Measurements from ENCODE around the gene HBS1L.

HBS1L gene

DNA sequence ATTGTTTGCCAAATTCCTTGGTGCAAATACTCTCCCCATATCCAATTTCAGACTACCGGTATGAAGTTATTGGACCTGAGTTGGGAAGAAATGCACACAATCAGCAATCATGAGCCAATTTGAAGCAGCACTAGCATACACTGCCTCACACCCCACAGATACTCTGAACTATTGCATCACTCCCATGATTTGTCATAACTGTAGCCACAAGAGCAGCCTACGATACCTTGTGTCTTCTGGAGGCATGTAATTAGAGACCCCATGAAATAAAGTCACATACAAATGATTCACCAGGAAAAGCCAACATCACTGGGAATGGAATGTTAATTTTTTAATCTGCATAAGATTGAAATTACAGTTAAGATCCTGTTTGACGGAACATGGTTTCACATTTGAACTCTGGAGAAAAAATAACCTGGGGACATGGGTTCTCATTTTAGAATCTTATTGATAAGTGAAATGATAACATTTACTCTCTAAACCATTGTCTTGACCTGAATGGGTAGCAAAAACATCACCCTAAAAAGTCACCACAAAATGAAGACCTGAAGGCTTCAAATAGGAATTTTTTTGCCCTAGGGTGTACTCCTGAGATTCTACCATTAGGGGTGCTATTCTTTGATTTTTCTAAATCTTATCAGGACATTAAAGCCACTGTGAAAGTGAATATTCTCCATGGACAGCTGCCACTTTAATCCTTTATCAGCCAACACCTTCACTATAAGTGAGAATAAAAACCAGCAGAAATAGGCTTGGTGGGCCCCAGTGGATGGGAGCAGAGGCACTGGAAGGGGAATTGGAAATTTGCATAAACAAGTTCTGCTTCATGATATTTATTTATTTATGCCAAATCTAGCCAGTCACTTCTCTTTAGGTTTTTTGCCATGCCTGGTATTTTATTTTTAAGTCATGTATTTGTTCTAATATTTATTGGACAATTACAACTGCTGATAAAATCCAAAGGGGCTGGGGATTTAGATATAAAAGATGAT lies 34.5 kb upstream of the HBS1L start:
- no peak overlapping the region for H3K27ac ChIP-seq (ENCODE audit: low read depth, low read length)
- no peak overlapping the region for H3K9ac ChIP-seq (ENCODE audit: low read length)
- no peaks in the 10 kb centered on the region for H3K9me3 ChIP-seq (ENCODE audit: low read length)
- no peaks in the 10 kb centered on the region for H3K4me1 ChIP-seq (ENCODE audit: insufficient read depth, low read length)
- H3K4me3 ChIP-seq (ENCODE audit: low read depth in 1 of 2, low read length in 2 of 2) = no peak overlapping the region
- H3K36me3 ChIP-seq (ENCODE audit: insufficient read depth, low read length) = no peaks in the 10 kb centered on the region
- no peaks in the 10 kb centered on the region for H3K27me3 ChIP-seq (ENCODE audit: control insufficient read depth in 1 of 2, insufficient read depth in 2 of 2, low read length in 2 of 2)

DNA sequence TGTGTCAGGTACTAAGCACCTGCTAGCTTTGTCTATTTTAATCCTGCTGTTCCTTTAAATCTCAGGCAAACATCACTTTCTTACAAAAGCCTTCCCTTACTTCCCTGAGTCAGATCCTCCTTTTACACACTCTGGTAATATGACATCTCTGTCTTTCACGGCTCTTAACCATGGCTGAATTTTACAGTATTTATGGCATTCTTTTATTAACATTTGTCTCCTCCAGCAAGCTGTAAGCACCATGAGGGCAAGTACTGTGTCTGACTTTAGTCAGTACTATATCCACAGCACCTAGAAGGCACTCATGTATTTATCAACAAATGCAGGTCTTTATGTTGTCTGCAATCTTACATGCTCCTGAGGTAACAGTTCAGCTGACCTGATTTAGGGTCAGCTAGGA lies 33.7 kb upstream of the HBS1L start:
- H3K27ac ChIP-seq (ENCODE audit: low read depth, low read length) = no peak overlapping the region
- H3K9ac ChIP-seq (ENCODE audit: low read length) = no peak overlapping the region
- no peak overlapping the region for H3K4me3 ChIP-seq (ENCODE audit: low read depth in 1 of 2, low read length in 2 of 2)
- no peaks in the 10 kb centered on the region for H3K27me3 ChIP-seq (ENCODE audit: control insufficient read depth in 1 of 2, insufficient read depth in 2 of 2, low read length in 2 of 2)
- no peaks in the 10 kb centered on the region for H3K36me3 ChIP-seq (ENCODE audit: insufficient read depth, low read length)
- no peaks in the 10 kb centered on the region for H3K4me1 ChIP-seq (ENCODE audit: insufficient read depth, low read length)
- H3K9me3 ChIP-seq (ENCODE audit: low read length) = no peaks in the 10 kb centered on the region

DNA sequence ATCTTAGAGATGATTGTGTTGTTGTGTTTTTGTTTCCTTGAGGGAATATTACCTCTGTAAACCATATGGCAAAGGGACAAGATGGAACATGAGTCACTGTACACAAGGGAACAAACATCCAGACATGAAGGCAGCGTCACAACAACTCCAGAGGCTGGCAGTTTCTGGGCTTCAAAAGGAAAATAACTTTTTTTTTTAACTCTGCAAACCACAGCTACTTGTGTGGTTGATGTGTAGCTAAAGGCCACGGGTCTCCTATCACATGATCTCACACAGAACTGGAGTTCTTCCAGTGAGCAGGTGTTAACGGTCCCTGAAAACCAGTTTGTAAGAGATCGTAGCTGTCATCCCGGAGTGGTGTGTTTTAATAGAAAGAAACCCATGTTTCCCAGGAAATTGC lies 33.2 kb upstream of the HBS1L start:
- H3K9me3 ChIP-seq (ENCODE audit: low read length) = no peaks in the 10 kb centered on the region
- H3K27ac ChIP-seq (ENCODE audit: low read depth, low read length) = no peak overlapping the region
- H3K36me3 ChIP-seq (ENCODE audit: insufficient read depth, low read length) = no peaks in the 10 kb centered on the region
- H3K27me3 ChIP-seq (ENCODE audit: control insufficient read depth in 1 of 2, insufficient read depth in 2 of 2, low read length in 2 of 2) = no peaks in the 10 kb centered on the region
- H3K4me3 ChIP-seq (ENCODE audit: low read depth in 1 of 2, low read length in 2 of 2) = no peak overlapping the region
- no peak overlapping the region for H3K9ac ChIP-seq (ENCODE audit: low read length)
- no peaks in the 10 kb centered on the region for H3K4me1 ChIP-seq (ENCODE audit: insufficient read depth, low read length)

DNA sequence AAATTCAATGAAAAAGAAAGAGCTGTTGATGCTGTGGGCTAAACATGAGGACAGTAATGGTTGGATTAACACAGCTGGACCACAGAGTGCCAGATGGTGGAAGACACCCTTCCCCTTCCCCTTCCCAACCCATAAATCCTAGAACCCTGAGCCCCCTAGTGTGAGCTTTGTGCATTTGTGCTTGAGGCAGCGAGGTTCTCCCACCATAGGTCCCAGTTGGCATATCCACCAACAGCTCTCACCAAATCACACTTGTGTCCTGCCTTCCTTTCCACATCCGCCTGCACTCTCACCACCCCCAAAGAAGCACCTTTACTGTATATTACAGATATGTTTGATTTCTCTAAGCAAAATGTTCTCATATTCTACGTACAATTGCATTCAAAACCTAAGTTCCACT lies 32.8 kb upstream of the HBS1L start:
- Histone ChIP-seq H3K4me3 (ENCODE audit: low read depth in 1 of 2, low read length in 2 of 2) (no peak overlapping the region), H3K27ac (ENCODE audit: low read depth, low read length) (no peak overlapping the region), H3K36me3 (ENCODE audit: insufficient read depth, low read length) (no peaks in the 10 kb centered on the region)

DNA sequence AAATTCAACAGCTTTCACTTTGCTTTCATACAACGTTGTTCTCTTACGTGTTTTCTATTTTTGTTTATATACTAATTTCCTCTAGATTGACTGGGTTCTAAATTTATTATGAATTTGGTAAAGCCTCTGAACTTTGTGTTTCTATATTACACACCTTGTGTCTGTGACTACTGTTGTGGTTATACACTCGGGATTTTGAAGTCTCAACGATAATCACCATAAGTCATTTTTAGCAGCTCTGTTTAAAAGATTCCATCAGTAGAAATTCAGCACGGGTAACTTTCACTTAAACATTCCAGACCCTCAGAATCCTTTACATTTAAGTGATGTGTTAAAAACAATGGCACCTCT lies 31.8 kb upstream of the HBS1L start:
- no peak overlapping the region for H3K4me3 ChIP-seq (ENCODE audit: low read depth in 1 of 2, low read length in 2 of 2)

More for the DNA sequence above, 32.8 kb upstream of the HBS1L start:
- H3K9ac ChIP-seq (ENCODE audit: low read length) = no peak overlapping the region
- H3K27me3 ChIP-seq (ENCODE audit: control insufficient read depth in 1 of 2, insufficient read depth in 2 of 2, low read length in 2 of 2) = no peaks in the 10 kb centered on the region
- no peaks in the 10 kb centered on the region for H3K9me3 ChIP-seq (ENCODE audit: low read length)
- no peaks in the 10 kb centered on the region for H3K4me1 ChIP-seq (ENCODE audit: insufficient read depth, low read length)

DNA sequence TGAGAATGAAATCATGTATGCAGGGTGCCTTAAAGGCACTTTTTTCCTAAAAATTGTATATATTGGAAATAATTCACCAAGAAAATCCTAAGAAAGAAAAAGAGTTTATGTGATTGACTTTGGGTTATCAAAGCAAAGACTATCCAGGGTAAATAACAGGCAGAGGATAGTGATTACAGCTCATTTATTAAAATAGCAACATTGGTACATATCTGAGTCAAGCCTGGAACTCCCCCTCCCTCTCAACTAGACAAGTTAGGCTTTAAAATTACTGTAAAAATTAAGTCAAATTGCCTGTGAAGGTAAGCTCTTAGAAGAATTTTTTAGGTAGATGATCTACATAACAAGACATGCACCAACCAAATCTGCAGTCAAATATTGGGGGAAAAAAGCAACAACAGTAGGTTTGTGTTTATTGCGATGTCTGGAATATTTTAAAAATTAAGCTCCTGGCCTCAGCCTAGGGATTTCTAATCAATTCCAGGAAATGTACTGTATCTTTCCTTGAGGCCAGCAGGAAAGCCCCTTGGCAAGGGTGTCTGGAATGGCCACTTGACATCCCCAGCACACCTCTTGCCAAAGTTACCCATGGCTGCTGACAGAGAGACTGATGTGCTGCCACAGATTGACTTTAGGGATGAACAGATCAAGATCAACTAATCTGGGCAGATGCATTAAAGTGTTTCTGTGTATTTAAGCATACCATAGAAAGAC lies 31.2 kb upstream of the HBS1L start:
- Histone ChIP-seq H3K36me3 (ENCODE audit: insufficient read depth, low read length) (no peaks in the 10 kb centered on the region), H3K27ac (ENCODE audit: low read depth, low read length) (no peak overlapping the region), H3K4me1 (ENCODE audit: insufficient read depth, low read length) (no peaks in the 10 kb centered on the region), H3K9ac (ENCODE audit: low read length) (no peak overlapping the region), H3K9me3 (ENCODE audit: low read length) (no peaks in the 10 kb centered on the region), H3K4me3 (ENCODE audit: low read depth in 1 of 2, low read length in 2 of 2) (no peak overlapping the region), H3K27me3 (ENCODE audit: control insufficient read depth in 1 of 2, insufficient read depth in 2 of 2, low read length in 2 of 2) (no peaks in the 10 kb centered on the region)

More for the DNA sequence above, 31.8 kb upstream of the HBS1L start:
- Histone ChIP-seq H3K36me3 (ENCODE audit: insufficient read depth, low read length) (no peaks in the 10 kb centered on the region), H3K9me3 (ENCODE audit: low read length) (no peaks in the 10 kb centered on the region), H3K27me3 (ENCODE audit: control insufficient read depth in 1 of 2, insufficient read depth in 2 of 2, low read length in 2 of 2) (no peaks in the 10 kb centered on the region), H3K4me1 (ENCODE audit: insufficient read depth, low read length) (no peaks in the 10 kb centered on the region), H3K9ac (ENCODE audit: low read length) (no peak overlapping the region), H3K27ac (ENCODE audit: low read depth, low read length) (no peak overlapping the region)

DNA sequence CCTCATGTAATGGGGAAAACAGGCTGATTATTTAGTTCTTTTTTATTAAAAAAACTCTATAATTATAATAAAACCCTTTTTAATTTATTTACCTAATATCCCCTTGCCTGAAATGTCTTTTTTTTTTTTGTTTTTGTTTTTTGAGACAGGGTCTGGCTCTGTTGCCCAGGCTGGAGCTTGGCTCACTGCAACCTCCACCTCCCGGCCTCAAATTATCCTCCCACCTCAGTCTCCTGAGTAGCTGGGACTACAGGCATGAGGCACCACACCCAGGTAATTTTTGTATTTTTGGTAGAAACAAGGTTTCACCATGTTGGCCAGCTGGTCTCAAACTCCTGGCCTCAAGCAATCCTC lies 30.3 kb upstream of the HBS1L start:
- no peak overlapping the region for H3K4me3 ChIP-seq (ENCODE audit: low read depth in 1 of 2, low read length in 2 of 2)
- no peaks in the 10 kb centered on the region for H3K27me3 ChIP-seq (ENCODE audit: control insufficient read depth in 1 of 2, insufficient read depth in 2 of 2, low read length in 2 of 2)
- no peaks in the 10 kb centered on the region for H3K36me3 ChIP-seq (ENCODE audit: insufficient read depth, low read length)
- H3K4me1 ChIP-seq (ENCODE audit: insufficient read depth, low read length) = no peaks in the 10 kb centered on the region
- no peak overlapping the region for H3K9ac ChIP-seq (ENCODE audit: low read length)
- H3K27ac ChIP-seq (ENCODE audit: low read depth, low read length) = no peak overlapping the region
- no peaks in the 10 kb centered on the region for H3K9me3 ChIP-seq (ENCODE audit: low read length)

DNA sequence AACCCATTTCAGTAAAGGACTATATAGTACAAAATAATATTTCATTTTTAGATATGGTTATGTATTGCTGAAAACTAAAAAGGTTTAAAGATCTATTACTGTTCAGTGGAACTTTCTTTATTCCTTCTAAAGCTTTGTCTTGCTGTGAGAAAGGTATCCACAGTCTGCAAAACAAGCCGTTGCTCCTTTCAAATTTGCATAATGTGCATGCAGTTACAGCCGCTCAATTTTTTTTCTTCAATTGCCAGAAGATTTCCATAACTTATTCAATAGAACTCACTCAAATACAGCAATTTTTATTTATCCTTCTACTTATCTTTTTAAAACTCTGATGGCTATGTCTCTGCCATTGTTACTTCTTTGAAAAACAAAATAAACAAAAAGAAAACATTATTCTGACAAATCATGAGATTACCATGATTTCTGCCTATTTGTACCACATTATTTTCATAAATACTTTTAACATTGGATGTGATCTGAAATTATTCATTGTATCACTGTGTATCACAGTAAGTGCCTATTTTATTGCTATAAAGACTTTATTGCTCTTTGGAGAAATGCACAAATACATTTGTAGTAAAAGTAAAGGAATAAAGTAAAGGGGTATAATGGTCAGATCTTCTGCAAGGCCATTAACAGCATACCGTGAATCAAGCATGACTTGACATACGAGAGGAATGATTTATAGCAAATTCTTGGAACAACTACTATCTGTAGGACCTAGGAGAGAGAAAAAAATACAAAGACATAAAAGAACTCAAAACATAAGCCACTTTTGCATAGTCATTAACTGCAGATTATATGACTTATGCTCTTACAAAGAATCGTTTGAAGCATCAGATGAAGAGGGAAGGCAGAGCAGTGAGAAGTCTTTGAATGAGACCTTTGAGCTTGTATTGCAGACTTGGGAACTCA lies 29.6 kb upstream of the HBS1L start:
- Histone ChIP-seq H3K4me1 (ENCODE audit: insufficient read depth, low read length) (no peaks in the 10 kb centered on the region), H3K9me3 (ENCODE audit: low read length) (no peaks in the 10 kb centered on the region), H3K27me3 (ENCODE audit: control insufficient read depth in 1 of 2, insufficient read depth in 2 of 2, low read length in 2 of 2) (no peaks in the 10 kb centered on the region), H3K27ac (ENCODE audit: low read depth, low read length) (no peak overlapping the region), H3K9ac (ENCODE audit: low read length) (no peak overlapping the region), H3K4me3 (ENCODE audit: low read depth in 1 of 2, low read length in 2 of 2) (no peak overlapping the region), H3K36me3 (ENCODE audit: insufficient read depth, low read length) (no peaks in the 10 kb centered on the region)

DNA sequence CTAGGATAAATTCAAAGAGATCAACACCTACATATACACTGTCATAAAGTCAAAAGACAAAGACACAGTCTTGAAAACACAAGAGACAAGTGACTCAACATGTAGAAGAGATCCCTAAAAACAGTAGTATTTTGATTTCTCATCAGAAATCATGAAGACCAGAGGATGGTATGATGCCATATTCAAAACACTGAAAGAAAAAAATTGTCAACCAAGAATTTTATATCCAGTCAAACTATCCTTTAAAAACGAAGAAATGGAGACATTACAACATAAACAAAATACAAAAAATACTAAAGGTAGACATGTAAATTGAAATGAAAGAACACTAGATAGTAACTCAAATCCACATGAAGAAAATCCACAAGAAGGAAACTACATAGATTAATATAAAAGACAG lies 27.3 kb upstream of the HBS1L start:
- Histone ChIP-seq H3K9ac (ENCODE audit: low read length) (no peak overlapping the region), H3K4me3 (ENCODE audit: low read depth in 1 of 2, low read length in 2 of 2) (no peak overlapping the region), H3K27ac (ENCODE audit: low read depth, low read length) (no peak overlapping the region), H3K9me3 (ENCODE audit: low read length) (no peaks in the 10 kb centered on the region), H3K36me3 (ENCODE audit: insufficient read depth, low read length) (no peaks in the 10 kb centered on the region), H3K27me3 (ENCODE audit: control insufficient read depth in 1 of 2, insufficient read depth in 2 of 2, low read length in 2 of 2) (no peaks in the 10 kb centered on the region), H3K4me1 (ENCODE audit: insufficient read depth, low read length) (no peaks in the 10 kb centered on the region)

DNA sequence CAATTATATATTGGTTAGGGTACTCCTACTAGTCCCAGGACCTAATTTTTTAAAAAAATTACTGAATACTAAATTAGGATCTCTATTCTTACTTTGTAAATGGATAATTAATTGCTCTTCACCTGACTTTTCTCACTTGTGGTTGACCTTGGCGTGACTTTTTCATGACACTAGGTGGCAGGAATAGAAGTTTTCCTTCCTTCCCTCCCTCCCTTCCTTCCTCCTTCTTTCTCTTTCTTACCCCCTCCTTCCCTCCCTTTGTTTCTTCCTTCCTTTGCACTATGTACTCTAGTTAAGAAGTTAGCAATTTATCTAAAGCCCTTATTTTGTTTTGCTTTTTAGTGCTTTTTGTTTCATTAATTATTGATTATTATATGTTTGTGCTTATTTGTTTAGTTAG lies 20.4 kb upstream of the HBS1L start:
- no peak overlapping the region for H3K4me3 ChIP-seq (ENCODE audit: low read depth in 1 of 2, low read length in 2 of 2)
- H3K27me3 ChIP-seq (ENCODE audit: control insufficient read depth in 1 of 2, insufficient read depth in 2 of 2, low read length in 2 of 2) = no peaks in the 10 kb centered on the region
- no peak overlapping the region for H3K27ac ChIP-seq (ENCODE audit: low read depth, low read length)
- H3K36me3 ChIP-seq (ENCODE audit: insufficient read depth, low read length) = no peaks in the 10 kb centered on the region
- H3K9ac ChIP-seq (ENCODE audit: low read length) = no peak overlapping the region
- no peaks in the 10 kb centered on the region for H3K4me1 ChIP-seq (ENCODE audit: insufficient read depth, low read length)
- H3K9me3 ChIP-seq (ENCODE audit: low read length) = no peaks in the 10 kb centered on the region

DNA sequence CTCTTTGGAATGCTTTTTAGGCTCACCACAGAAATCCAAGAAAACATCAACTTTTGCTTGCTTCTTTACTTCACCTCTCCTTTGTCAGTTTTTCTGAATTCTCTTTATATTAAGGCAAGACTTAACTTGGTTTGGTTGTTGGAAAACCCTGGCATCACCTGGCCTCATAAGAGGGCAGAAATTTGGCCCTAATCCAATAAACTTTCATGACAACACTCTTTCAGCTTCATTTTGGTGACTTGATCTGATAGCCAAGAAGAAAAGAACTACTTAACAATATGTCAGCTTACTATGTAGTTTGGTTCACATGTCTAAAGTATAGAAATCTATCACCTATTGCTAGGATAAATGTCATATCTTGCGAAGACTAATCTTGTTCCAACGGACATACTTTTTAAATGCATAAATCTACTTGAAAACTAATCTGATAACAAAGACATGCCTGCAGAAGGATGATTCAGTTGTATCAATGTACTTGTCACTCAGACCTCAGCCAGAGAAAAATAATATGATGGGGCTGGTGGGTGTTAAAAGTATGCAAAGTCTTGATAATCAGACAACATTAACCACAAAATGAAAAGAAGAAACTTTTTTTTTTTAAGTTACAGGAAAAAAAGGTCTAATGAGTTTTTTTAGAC lies 19.3 kb upstream of the HBS1L start:
- no peaks in the 10 kb centered on the region for H3K36me3 ChIP-seq (ENCODE audit: insufficient read depth, low read length)
- H3K4me1 ChIP-seq (ENCODE audit: insufficient read depth, low read length) = no peaks in the 10 kb centered on the region
- no peaks in the 10 kb centered on the region for H3K27me3 ChIP-seq (ENCODE audit: control insufficient read depth in 1 of 2, insufficient read depth in 2 of 2, low read length in 2 of 2)
- H3K4me3 ChIP-seq (ENCODE audit: low read depth in 1 of 2, low read length in 2 of 2) = no peak overlapping the region
- H3K27ac ChIP-seq (ENCODE audit: low read depth, low read length) = no peak overlapping the region
- no peak overlapping the region for H3K9ac ChIP-seq (ENCODE audit: low read length)
- H3K9me3 ChIP-seq (ENCODE audit: low read length) = no peaks in the 10 kb centered on the region
